ENCODE measurements around the gene NEO1.

GRCh38 chr15:73313861-73314260, 261.6 kb downstream of the NEO1 start:
- no peak for TF ChIP-seq EZH2 (IDR thresholded peaks at IDR 0.05; ENCODE audit: low read length)
- no peak for TF ChIP-seq CTCF (optimal IDR thresholded peaks at IDR 0.05 in 1 of 3, IDR thresholded peaks at IDR 0.05 in 1 of 3, conservative IDR thresholded peaks at IDR 0.05 in 1 of 3; ENCODE audit: extremely low read depth in 1 of 3, insufficient read depth in 2 of 3, low read length in 3 of 3)

Data from keratinocyte (primary cell).